Keratinocyte (primary cell): ENCODE measurements around the gene GATAD2B. TPM values are rescaled to one million over a fixed set of nuclear protein-coding genes. Genes with fewer than 3 reads are reported as not detected.

Source experiments
- DNase-seq: peaks from one replicate; pipeline ENCODE4 v3.0.0-alpha.2; 2011; ENCODE audit warnings: low read depth, missing footprints, low spot score
- FAIRE-seq: peaks from 2 replicates; lab custom pipeline; 2011; peaks lifted over from hg19 to GRCh38; lab: Jason Lieb, UNC
- H2AFZ ChIP-seq: 2 replicates; pipeline ENCODE4 v1.6.0; 2012; ENCODE audit warnings: low read length, control low read depth, inconsistent platforms; ENCODE audit not compliant: control insufficient read depth
- H3K27ac ChIP-seq: 2 replicates; pipeline ENCODE4 v1.5.1; 2011; ENCODE audit warnings: low read length; ENCODE audit not compliant: control insufficient read depth, insufficient read depth
- H3K27me3 ChIP-seq: 3 replicates; pipeline ENCODE4 v1.6.0; 2011; ENCODE audit warnings: low read length; ENCODE audit not compliant: control insufficient read depth, insufficient read depth; ENCODE audit errors: extremely low read depth
- H3K36me3 ChIP-seq, 2 experiments: 2 replicates in 1 of 2; 3 replicates in 1 of 2; pipeline ENCODE4 v1.5.1; 2011; ENCODE audit warnings: low read length in 2 of 2, mild to moderate bottlenecking in 1 of 2; ENCODE audit not compliant: control insufficient read depth in 2 of 2, insufficient read depth in 2 of 2; ENCODE audit errors: extremely low read depth in 1 of 2
- H3K4me1 ChIP-seq: 3 replicates; pipeline ENCODE4 v1.5.1; 2011; ENCODE audit warnings: low read length; ENCODE audit not compliant: control insufficient read depth, insufficient read depth; ENCODE audit errors: extremely low read depth
- H3K4me2 ChIP-seq: 3 replicates; pipeline ENCODE4 v1.6.0; 2011; ENCODE audit warnings: low read depth, low read length; ENCODE audit not compliant: control insufficient read depth, insufficient read depth; ENCODE audit errors: extremely low read depth
- H3K4me3 ChIP-seq, 3 experiments: fragments of 200-600 bp in 1 of 3; sonication (generic) in 1 of 3; 2 replicates in 2 of 3; 3 replicates in 1 of 3; pipeline ENCODE4 v1.5.1; 2011 to 2016; ENCODE audit warnings: low read length in 3 of 3, mild to moderate bottlenecking in 3 of 3, control low read depth in 2 of 3, inconsistent platforms in 1 of 3, low read depth in 1 of 3, mixed read lengths in 1 of 3, mixed run types in 1 of 3, moderate library complexity in 1 of 3; ENCODE audit not compliant: control insufficient read depth in 2 of 3, insufficient read depth in 2 of 3; ENCODE audit errors: extremely low read depth in 1 of 3
- H3K79me2 ChIP-seq: 2 replicates; pipeline ENCODE4 v1.6.0; 2012; ENCODE audit warnings: low read length; ENCODE audit not compliant: control insufficient read depth, insufficient read depth
- H3K9ac ChIP-seq: 3 replicates; pipeline ENCODE4 v1.6.0; 2011; ENCODE audit warnings: low read length; ENCODE audit not compliant: control insufficient read depth, insufficient read depth; ENCODE audit errors: extremely low read depth
- H3K9me1 ChIP-seq: 3 replicates; pipeline ENCODE4 v1.6.0; 2011; ENCODE audit warnings: low read length; ENCODE audit not compliant: control insufficient read depth, insufficient read depth; ENCODE audit errors: extremely low read depth
- H3K9me3 ChIP-seq: 2 replicates; pipeline ENCODE4 v1.5.1; 2012; ENCODE audit warnings: low read depth, low read length; ENCODE audit not compliant: control insufficient read depth
- H4K20me1 ChIP-seq: 3 replicates; pipeline ENCODE4 v1.6.0; 2011; ENCODE audit warnings: low read length; ENCODE audit not compliant: control insufficient read depth, insufficient read depth; ENCODE audit errors: extremely low read depth
- CTCF ChIP-seq, 3 experiments: IDR thresholded peaks in 1 of 3; conservative IDR thresholded peaks in 1 of 3; optimal IDR thresholded peaks in 1 of 3; 2 replicates in 2 of 3; 3 replicates in 1 of 3; pipeline versions ENCODE3 to v1.5.1; 2011; ENCODE audit warnings: low read length in 3 of 3, mild to moderate bottlenecking in 3 of 3, moderate library complexity in 2 of 3, control low read depth in 1 of 3, inconsistent platforms in 1 of 3; ENCODE audit not compliant: insufficient read depth in 2 of 3; ENCODE audit errors: extremely low read depth in 1 of 3
- EZH2 ChIP-seq: IDR thresholded peaks from one replicate; pipeline ENCODE4 v1.6.1; 2012; ENCODE audit warnings: inconsistent platforms, mild to moderate bottlenecking, low read length, moderate library complexity
- dilution Hi-C: fragments of 300-500 bp; cut with MboI; formaldehyde crosslinking; loops from one replicate; pipeline ENCODE4 v1.7.0; 2020; ENCODE audit warnings: low sequenced_read_pairs; ENCODE audit not compliant: extremely low pct_ligation_motif_present
- polyA plus RNA-seq, 5 experiments: library from polyadenylated mRNA; depleted of rRNA in 3 of 5; stranded (reverse) in 3 of 5; stranded (forward) in 1 of 5; unstranded in 1 of 5; fragments of >200 nt; gene quantifications; 1 replicate in 1 of 5; 2 replicates in 3 of 5; 3 replicates in 1 of 5; pipeline versions ENCODE4 v1.2.1 to v1.2.3, GENCODE V29; 2011 to 2012; ENCODE audit warnings: missing spikeins in 2 of 5, low read depth in 1 of 5, low replicate concordance in 1 of 5

The GATAD2B gene
- polyA plus RNA-seq, 1 donor (not counting 4 experiments of a cell fraction or from before 2014, with no cell fraction given): 6.1 TPM

- H3K9me1 ChIP-seq: no peaks in the 10 kb centered on the region
- dilution Hi-C loops: no loop called here
- FAIRE-seq: no peak
- DNase-seq: no peak
- H2AFZ ChIP-seq: no peak overlapping the region
- no peaks in the 10 kb centered on the region for H3K4me1 ChIP-seq
- H3K4me2 ChIP-seq: no peak overlapping the region
- no peak overlapping the region for H3K27ac ChIP-seq
- TF ChIP-seq EZH2 (no peak), CTCF (optimal IDR thresholded peaks at IDR 0.05 in 1 of 3, IDR thresholded peaks at IDR 0.05 in 1 of 3, conservative IDR thresholded peaks at IDR 0.05 in 1 of 3; ENCODE audit: extremely low read depth in 1 of 3, insufficient read depth in 2 of 3, low read length in 3 of 3) (no peak)
- no peak overlapping the region for H3K4me3 ChIP-seq
- no peaks in the 10 kb centered on the region for H3K27me3 ChIP-seq
- H3K9me3 ChIP-seq: no peaks in the 10 kb centered on the region
- H3K79me2 ChIP-seq: peaks cover 51% of the 10 kb centered on the region
- H4K20me1 ChIP-seq: no peaks in the 10 kb centered on the region
- H3K9ac ChIP-seq: no peak overlapping the region
- H3K36me3 ChIP-seq: no peaks in the 10 kb centered on the region
These were observed 49.8 kb downstream of the GATAD2B start for GRCh38 chr1:153872934-153873333.

DNA sequence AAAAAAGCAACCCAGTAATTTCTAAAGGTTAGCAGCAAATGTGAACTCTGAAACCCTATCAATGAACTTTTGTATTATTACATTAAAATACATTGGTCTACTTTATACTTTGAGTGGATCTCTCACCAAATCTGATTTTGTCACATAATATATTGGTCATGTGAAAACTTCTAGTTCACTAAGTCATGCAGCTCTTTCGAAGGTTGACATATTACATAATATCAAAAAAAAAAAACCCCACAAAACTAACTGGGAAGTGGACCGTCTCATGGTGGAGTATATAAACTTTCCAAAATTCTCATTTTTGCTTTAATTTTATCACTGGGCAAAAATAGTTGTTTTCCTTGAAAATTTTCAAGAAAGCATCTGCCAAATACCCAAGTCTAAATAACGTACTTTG, 50.4 kb downstream of the GATAD2B start:
- H3K9me3 ChIP-seq: no peaks in the 10 kb centered on the region
- H4K20me1 ChIP-seq: no peaks in the 10 kb centered on the region
- H3K27me3 ChIP-seq: no peaks in the 10 kb centered on the region
- no peak overlapping the region for H2AFZ ChIP-seq
- no peak overlapping the region for H3K9ac ChIP-seq
- H3K4me3 ChIP-seq: no peak overlapping the region
- no peak overlapping the region for H3K4me2 ChIP-seq
- H3K36me3 ChIP-seq: no peaks in the 10 kb centered on the region
- peaks cover 53% of the 10 kb centered on the region for H3K79me2 ChIP-seq
- no peaks in the 10 kb centered on the region for H3K4me1 ChIP-seq
- TF ChIP-seq CTCF (optimal IDR thresholded peaks at IDR 0.05 in 1 of 3, IDR thresholded peaks at IDR 0.05 in 1 of 3, conservative IDR thresholded peaks at IDR 0.05 in 1 of 3; ENCODE audit: extremely low read depth in 1 of 3, insufficient read depth in 2 of 3, low read length in 3 of 3) (no peak), EZH2 (no peak)
- H3K27ac ChIP-seq: no peak overlapping the region
- no peak for FAIRE-seq
- H3K9me1 ChIP-seq: no peaks in the 10 kb centered on the region
- no peak for DNase-seq
- dilution Hi-C loops: no loop called here
